B cell (primary cell): ENCODE data around the gene LRRC61. TPM values are rescaled to one million over a fixed set of nuclear protein-coding genes. Genes with fewer than 3 reads are reported as not detected.
"Not testable (repeated sequence)": the region's sequence is repeated elsewhere in the genome, so short reads cannot be mapped to it uniquely, and the experiment has no call there.

ENCODE experiments used
- ATAC-seq: fragments of 200-7000 bp; cut with Tn5 transposase; one replicate; pipeline ENCODE4 v1.10.0; 2021; ENCODE audit warnings: low read depth, mild to moderate bottlenecking, moderate number of reproducible peaks, moderate library complexity
- CTCF ChIA-PET: fragments of 350-600 bp; sonication (Branson Sonifier 250); formaldehyde crosslinking; loops from one replicate; lab custom pipeline; 2021; ENCODE audit warnings: antibody characterized with exemption, inconsistent platforms; lab: Charles Lee
- POLR2A ChIA-PET: fragments of 350-600 bp; sonication (Branson Sonifier 250); formaldehyde crosslinking; loops from one replicate; lab custom pipeline; 2021; ENCODE audit warnings: antibody characterized with exemption; lab: Charles Lee
- DNase-seq: peaks from one replicate; pipeline ENCODE4 v3.0.0; 2013
- H2AFZ ChIP-seq: 2 replicates; pipeline ENCODE4 v1.6.1; 2012; ENCODE audit warnings: mild to moderate bottlenecking, low read depth, low read length; ENCODE audit not compliant: insufficient read depth, poor library complexity, severe bottlenecking
- H3K27ac ChIP-seq, 2 donors: 1 replicate in 1 of 2; 2 replicates in 1 of 2; pipeline ENCODE4 v1.5.1; 2012 to 2013; ENCODE audit warnings: low read length in 2 of 2, mild to moderate bottlenecking in 2 of 2, moderate library complexity in 1 of 2
- H3K27me3 ChIP-seq, 4 experiments: fragments of 200-600 bp in 1 of 4; sonication (generic) in 1 of 4; replicated peaks in 1 of 4; 1 replicate in 2 of 4; 2 replicates in 2 of 4; pipeline versions ENCODE4 v1.6.1 to v1.7.0; 2013 to 2016; ENCODE audit warnings: low read length in 3 of 4, mild to moderate bottlenecking in 2 of 4, mixed read lengths in 1 of 4, moderate library complexity in 1 of 4; ENCODE audit not compliant: insufficient read depth in 4 of 4, control insufficient read depth in 3 of 4; ENCODE audit errors: control extremely low read depth in 1 of 4
- H3K36me3 ChIP-seq, 2 experiments: replicated peaks in 1 of 2; 1 replicate in 1 of 2; 2 replicates in 1 of 2; pipeline versions ENCODE4 v1.6.1 to v1.7.1; 2013; ENCODE audit warnings: low read length in 1 of 2; ENCODE audit not compliant: insufficient read depth in 2 of 2, control insufficient read depth in 1 of 2; ENCODE audit errors: control extremely low read depth in 1 of 2, extremely low read depth in 1 of 2
- H3K4me1 ChIP-seq, 2 donors: fragments of 200-600 bp in 1 of 2; sonication (generic) in 1 of 2; 1 replicate in 1 of 2; 2 replicates in 1 of 2; pipeline versions ENCODE4 v1.5.1 to v1.6.1; 2013 to 2017; ENCODE audit warnings: low read length in 2 of 2; ENCODE audit not compliant: control insufficient read depth in 2 of 2, insufficient read depth in 2 of 2
- H3K4me2 ChIP-seq: replicated peaks from 2 replicates; pipeline ENCODE3; 2012; ENCODE audit warnings: mild to moderate bottlenecking, low read depth, low read length; ENCODE audit not compliant: poor library complexity, severe bottlenecking
- H3K4me3 ChIP-seq, 5 experiments: fragments of 200-600 bp in 1 of 5; sonication (generic) in 1 of 5; 1 replicate in 3 of 5; 2 replicates in 2 of 5; pipeline versions ENCODE4 v1.5.1 to v1.7.0; 2011 to 2016; ENCODE audit warnings: low read length in 4 of 5, mild to moderate bottlenecking in 4 of 5, low read depth in 2 of 5, control low read depth in 1 of 5, moderate library complexity in 1 of 5; ENCODE audit not compliant: insufficient read depth in 1 of 5; ENCODE audit errors: control extremely low read depth in 1 of 5, extremely low read depth in 1 of 5
- H3K79me2 ChIP-seq: fragments of 200-600 bp; sonication (generic); one replicate; pipeline ENCODE4 v1.6.0; 2016; ENCODE audit warnings: low read length; ENCODE audit not compliant: control insufficient read depth, insufficient read depth
- H3K9ac ChIP-seq: fragments of 200-600 bp; sonication (generic); 2 replicates; pipeline ENCODE4 v1.6.1; 2017; ENCODE audit warnings: mild to moderate bottlenecking, low read length, moderate library complexity
- H3K9me3 ChIP-seq, 3 donors: one replicate each; pipeline versions ENCODE4 v1.6.1 to v1.7.1; 2013; ENCODE audit warnings: low read length in 2 of 3; ENCODE audit not compliant: control insufficient read depth in 2 of 3, insufficient read depth in 1 of 3; ENCODE audit errors: control extremely low read depth in 1 of 3
- H4K20me1 ChIP-seq: 2 replicates; pipeline ENCODE4 v1.6.0; 2012; ENCODE audit warnings: mild to moderate bottlenecking, low read length; ENCODE audit not compliant: insufficient read depth, control insufficient read depth, poor library complexity, severe bottlenecking
- H3K27ac Mint-ChIP-seq: one replicate; pipeline ENCODE4 v1.8.0; 2021; ENCODE audit warnings: mixed read lengths
- H3K27me3 Mint-ChIP-seq: one replicate; pipeline ENCODE4 v1.8.0; 2021; ENCODE audit warnings: mixed read lengths
- H3K4me1 Mint-ChIP-seq: one replicate; pipeline ENCODE4 v1.8.0; 2021; ENCODE audit warnings: mixed read lengths
- H3K4me3 Mint-ChIP-seq: one replicate; pipeline ENCODE4 v1.8.0; 2021; ENCODE audit warnings: mixed read lengths
- H3K9me3 Mint-ChIP-seq: one replicate; pipeline ENCODE4 v1.8.0; 2022; ENCODE audit warnings: mixed read lengths; ENCODE audit not compliant: insufficient read depth
- WGBS: methylation state at CpG from one replicate; pipeline ENCODE4 v1.1.5; 2013; ENCODE audit warnings: missing lambda C conversion rate; ENCODE audit not compliant: insufficient coverage; 5-methylcytosine and 5-hydroxymethylcytosine counted together
- intact Hi-C: fragments of 100-400 bp; cut with micrococcal nuclease; formaldehyde crosslinking; loops from one replicate; pipeline ENCODE4 v1.10.0; 2022
- polyA plus RNA-seq: library from polyadenylated mRNA; depleted of rRNA; stranded (reverse); fragments of >200 nt; gene quantifications from 2 replicates; pipeline ENCODE4 v1.2.3, GENCODE V29; 2012
- total RNA-seq, 2 donors: library from RNA; stranded (reverse); fragments of 120-200 nt in 1 of 2; gene quantifications; 1 replicate in 1 of 2; 2 replicates in 1 of 2; pipeline versions ENCODE4 v1.2.3 to v1.2.4, GENCODE V29; 2013 to 2022

The LRRC61 gene
- total and polyA plus RNA-seq, 2 donors (not counting 1 experiment from before 2014, with no cell fraction given) = 12.8 to 12.9 TPM

DNA sequence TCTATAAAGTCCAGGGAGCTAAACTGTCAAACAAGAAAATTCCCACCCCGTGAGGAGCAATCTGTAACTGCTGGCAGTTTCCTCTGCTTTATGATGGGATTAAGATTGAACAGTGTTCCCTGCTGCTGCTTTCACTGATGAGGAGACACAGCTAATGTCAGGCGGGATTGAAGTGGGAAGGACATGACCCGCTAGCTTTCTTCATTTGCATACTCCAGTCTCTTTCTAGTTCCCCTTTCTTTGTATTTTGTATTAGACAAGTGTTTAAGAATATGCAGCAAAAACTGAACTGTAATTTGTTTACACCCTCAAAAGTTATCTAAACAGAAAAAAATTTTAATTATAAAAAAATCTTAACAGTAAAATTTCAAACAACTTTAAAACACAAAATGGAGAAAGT is 40.0 kb upstream of the LRRC61 start:
- intact Hi-C loops, H3K27ac Mint-ChIP-seq, DNase-seq, POLR2A ChIA-PET, H3K9me3 ChIP-seq, H3K4me3 Mint-ChIP-seq, H3K27ac ChIP-seq, CTCF ChIA-PET, H3K4me1 ChIP-seq, H3K36me3 ChIP-seq, H3K4me2 ChIP-seq, H4K20me1 ChIP-seq, H3K27me3 Mint-ChIP-seq, H3K9ac ChIP-seq, H3K27me3 ChIP-seq, H2AFZ ChIP-seq, H3K4me1 Mint-ChIP-seq, H3K9me3 Mint-ChIP-seq, H3K4me3 ChIP-seq, H3K79me2 ChIP-seq, ATAC-seq: not testable (repeated sequence)
- no CpG with 5 or more reads among the region's 3 CpGs for WGBS

DNA sequence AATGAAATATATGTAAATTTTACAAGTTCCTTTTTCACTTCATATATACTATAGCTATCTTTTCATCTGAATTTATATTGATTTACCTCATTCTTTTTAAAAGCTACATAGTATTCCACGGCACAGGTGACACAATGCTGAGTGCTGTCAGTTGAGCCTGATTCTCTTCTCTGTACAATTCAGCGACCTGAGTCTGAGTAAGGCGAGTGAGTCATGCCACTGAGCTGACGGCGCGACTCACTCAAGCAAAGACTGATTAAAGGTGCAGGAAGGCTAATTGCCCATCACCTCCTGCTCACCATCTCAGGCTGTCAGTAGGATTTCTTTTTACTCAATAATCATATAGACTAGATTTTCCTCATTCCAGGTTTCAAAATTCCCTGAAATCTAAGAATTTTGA is 39.5 kb upstream of the LRRC61 start:
- H3K4me2 ChIP-seq, H3K9me3 ChIP-seq, intact Hi-C loops, POLR2A ChIA-PET, H3K79me2 ChIP-seq, H3K9me3 Mint-ChIP-seq, DNase-seq, ATAC-seq, H3K27ac Mint-ChIP-seq, H3K4me3 Mint-ChIP-seq, CTCF ChIA-PET, H3K27me3 Mint-ChIP-seq, H3K27me3 ChIP-seq, H3K4me1 Mint-ChIP-seq, H3K4me3 ChIP-seq, H3K27ac ChIP-seq, H2AFZ ChIP-seq, H4K20me1 ChIP-seq, H3K4me1 ChIP-seq, H3K36me3 ChIP-seq, H3K9ac ChIP-seq: not testable (repeated sequence)
- no CpG with 5 or more reads among the region's 6 CpGs for WGBS
